ENCODE data around the gene KDM2A. TPM values are rescaled to one million over a fixed set of nuclear protein-coding genes. Genes with fewer than 3 reads are reported as not detected.

The KDM2A gene
- total and polyA plus RNA-seq, 2 donors (not counting 3 experiments of a cell fraction or from before 2014, with no cell fraction given), result 72.2 to 79.5 TPM

- ChIA-PET POLR2A (no interaction called here), CTCF (interaction anchor here (1.0 to 2.4 kb wide), 3 partner anchors 11 to 79 kb away, joined by 3 to 12 read pairs (median 3); no protein-coding TSS in a partner anchor)
- Histone ChIP-seq H3K27me3 (ENCODE audit: control insufficient read depth in 2 of 2, insufficient read depth in 2 of 2, low read length in 2 of 2) (no peaks in the 10 kb centered on the region), H3K9me3 (replicated peaks; ENCODE audit: control insufficient read depth, insufficient read depth, low read length) (no peaks in the 10 kb centered on the region), H4K20me1 (replicated peaks; ENCODE audit: control insufficient read depth, extremely low read depth, insufficient read depth, low read length) (no peaks in the 10 kb centered on the region), H3K9me1 (replicated peaks; ENCODE audit: control insufficient read depth, extremely low read depth, insufficient read depth, low read length) (no peaks in the 10 kb centered on the region), H3K36me3 (ENCODE audit: control insufficient read depth in 2 of 2, extremely low read depth in 1 of 2, insufficient read depth in 2 of 2, low read length in 2 of 2) (peaks cover 0 to 9% of the 10 kb centered on the region in 2 experiments), H3K4me3 (replicated peaks in 1 of 3; ENCODE audit: insufficient read depth in 1 of 3, low read depth in 1 of 3, low read length in 3 of 3) (no peak overlapping the region), H2AFZ (ENCODE audit: low read depth, low read length) (no peak overlapping the region), H3K27ac (ENCODE audit: insufficient read depth, low read depth, low read length) (no peak overlapping the region), H3K9ac (replicated peaks; ENCODE audit: extremely low read depth, insufficient read depth, low read length) (no peak overlapping the region), H3K4me2 (ENCODE audit: insufficient read depth, low read length) (no peak overlapping the region), H3K4me1 (ENCODE audit: control insufficient read depth, extremely low read depth, insufficient read depth, low read length) (peaks cover 40% of the 10 kb centered on the region), H3K79me2 (ENCODE audit: control insufficient read depth, insufficient read depth, low read length) (peaks cover 82% of the 10 kb centered on the region)
- intact Hi-C loops (cut with micrococcal nuclease) (no loop called here), dilution Hi-C loops (cut with MboI; ENCODE audit: extremely low pct_ligation_motif_present, low sequenced_read_pairs) (no loop called here)
- BruUV-seq (replicated peaks), result no TSS peak
- no peak for DNase-seq (ENCODE audit: low read depth, low spot score)
- TF ChIP-seq EZH2 (IDR thresholded peaks at IDR 0.05; ENCODE audit: borderline replicate concordance, low read depth, low read length, severe bottlenecking) (no peak), FOS (IDR thresholded peaks at IDR 0.05; ENCODE audit: borderline replicate concordance, insufficient read depth, low read length) (no peak), GATA2 (IDR thresholded peaks at IDR 0.05; ENCODE audit: insufficient read depth, insufficient read length, low read depth, low read length) (no peak), MAX (IDR thresholded peaks at IDR 0.05; ENCODE audit: insufficient read depth, insufficient read length) (no peak), POLR2AphosphoS5 (IDR thresholded peaks at IDR 0.05; ENCODE audit: insufficient read depth, low read depth, low read length) (no peak), JUN (IDR thresholded peaks at IDR 0.05; ENCODE audit: borderline replicate concordance, insufficient read depth, insufficient read length, low read depth) (no peak), CTCF (IDR thresholded peaks at IDR 0.05; ENCODE audit: extremely low read depth in 1 of 2, insufficient read depth in 1 of 2, low read depth in 1 of 2, low read length in 2 of 2) (no peak), POLR2A (IDR thresholded peaks at IDR 0.05; ENCODE audit: low read depth, low read length) (no peak), MYC (IDR thresholded peaks at IDR 0.05; ENCODE audit: low read depth, low read length) (no peak)
- no peak for FAIRE-seq
Observed at GRCh38 chr11:67272327-67273259, 153.5 kb downstream of the KDM2A start.
